ENCODE measurements around the gene GBP7.
A peak's percentile ranks its signal among the peaks of the same experiment; 100 is the strongest.

Gene GBP7

DNA sequence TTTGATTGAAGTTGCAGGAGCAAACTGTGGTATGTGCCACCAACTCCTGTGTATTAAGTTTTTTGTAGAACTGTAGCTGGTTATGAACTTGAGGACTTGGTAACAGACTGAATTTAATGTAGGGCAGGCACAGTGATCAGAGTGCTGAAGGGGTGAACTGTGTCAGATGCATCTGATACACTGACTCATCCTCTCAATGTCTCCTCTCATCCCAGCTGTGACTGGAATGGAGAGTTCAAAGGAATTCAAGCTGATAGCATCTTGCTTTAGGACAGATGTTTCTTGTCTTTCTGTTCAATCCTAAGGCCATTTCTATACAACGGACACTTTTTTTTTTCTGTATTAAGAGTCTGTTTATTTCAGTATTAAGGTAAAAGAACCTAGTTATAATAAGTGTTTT, 85.8 kb downstream of the GBP7 start:
- H2BK15ac ChIP-seq (replicated peaks; ENCODE audit: low read depth): no peak overlapping the region
- H4K8ac ChIP-seq (ENCODE audit: low read depth, low read length): no peak overlapping the region
- no peak overlapping the region for H3K23ac ChIP-seq (ENCODE audit: low read length)
- H3K27ac ChIP-seq (ENCODE audit: low read depth, low read length): no peak overlapping the region
- H2BK120ac ChIP-seq (ENCODE audit: low read depth, low read length): no peak overlapping the region
- no peaks in the 10 kb centered on the region for H3K36me3 ChIP-seq (ENCODE audit: control insufficient read depth, insufficient read depth, low read length)
- H3K4ac ChIP-seq (ENCODE audit: low read depth, low read length): no peak overlapping the region
- H3K79me2 ChIP-seq (ENCODE audit: control insufficient read depth, insufficient read depth, low read length): no peaks in the 10 kb centered on the region
- H2BK5ac ChIP-seq (ENCODE audit: low read length): no peak overlapping the region
- no CpG with 5 or more reads among the region's 1 CpG for WGBS (ENCODE audit: extremely low coverage, insufficient coverage, low lambda C conversion rate)
- no peak overlapping the region for H4K5ac ChIP-seq (ENCODE audit: low read length)
- no peak overlapping the region for H3K56ac ChIP-seq (ENCODE audit: low read length)
- no peaks in the 10 kb centered on the region for H3K27me3 ChIP-seq (ENCODE audit: insufficient read depth, low read length, poor library complexity)
- peak; percentile 22 for DNase-seq
- no peak overlapping the region for H2AK5ac ChIP-seq (ENCODE audit: low read length)
- no peak overlapping the region for H3K18ac ChIP-seq (ENCODE audit: low read length)
- H3K79me1 ChIP-seq (ENCODE audit: low read length): no peaks in the 10 kb centered on the region
- no peak overlapping the region for H3K9ac ChIP-seq (ENCODE audit: low read length)
- H3K4me3 ChIP-seq (ENCODE audit: low read length): no peak overlapping the region
- no peaks in the 10 kb centered on the region for H3K4me1 ChIP-seq (ENCODE audit: control insufficient read depth, low read depth, low read length)
- H3K4me2 ChIP-seq (ENCODE audit: low read length): no peak overlapping the region

DNA sequence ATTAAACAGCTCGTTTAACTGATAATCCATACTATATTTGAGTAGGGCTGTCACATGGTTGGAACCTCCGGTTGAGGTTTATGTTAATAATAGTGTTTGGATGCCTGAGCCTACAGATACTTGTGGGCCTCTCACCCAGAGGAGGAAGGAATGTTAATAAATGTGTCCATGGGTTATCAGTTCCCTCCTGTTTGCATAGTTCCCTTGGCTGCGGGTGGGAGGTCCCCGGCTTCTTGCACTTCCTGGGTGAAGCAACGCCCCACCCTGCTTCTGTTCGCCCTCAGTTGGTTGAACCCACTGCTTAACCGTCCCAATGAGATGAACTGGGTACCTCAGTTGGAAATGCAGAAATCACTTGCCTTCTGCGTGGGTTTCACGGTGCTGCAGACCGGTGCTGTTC, 87.2 kb downstream of the GBP7 start:
- DNase-seq: no peak
- no CpG with 5 or more reads among the region's 10 CpGs for WGBS (ENCODE audit: extremely low coverage, insufficient coverage, low lambda C conversion rate)
- no peak overlapping the region for H3K23ac ChIP-seq (ENCODE audit: low read length)
- H2BK120ac ChIP-seq (ENCODE audit: low read depth, low read length): no peak overlapping the region
- H4K5ac ChIP-seq (ENCODE audit: low read length): no peak overlapping the region
- H3K36me3 ChIP-seq (ENCODE audit: control insufficient read depth, insufficient read depth, low read length): no peaks in the 10 kb centered on the region
- no peak overlapping the region for H3K4me3 ChIP-seq (ENCODE audit: low read length)
- no peak overlapping the region for H4K8ac ChIP-seq (ENCODE audit: low read depth, low read length)
- H2AK5ac ChIP-seq (ENCODE audit: low read length): no peak overlapping the region
- no peak overlapping the region for H3K56ac ChIP-seq (ENCODE audit: low read length)
- no peak overlapping the region for H3K4me2 ChIP-seq (ENCODE audit: low read length)
- no peak overlapping the region for H3K18ac ChIP-seq (ENCODE audit: low read length)
- H2BK5ac ChIP-seq (ENCODE audit: low read length): no peak overlapping the region
- no peaks in the 10 kb centered on the region for H3K27me3 ChIP-seq (ENCODE audit: insufficient read depth, low read length, poor library complexity)
- H3K27ac ChIP-seq (ENCODE audit: low read depth, low read length): no peak overlapping the region
- no peak overlapping the region for H3K4ac ChIP-seq (ENCODE audit: low read depth, low read length)
- no peak overlapping the region for H2BK15ac ChIP-seq (replicated peaks; ENCODE audit: low read depth)
- H3K9ac ChIP-seq (ENCODE audit: low read length): no peak overlapping the region
- H3K79me2 ChIP-seq (ENCODE audit: control insufficient read depth, insufficient read depth, low read length): no peaks in the 10 kb centered on the region
- no peaks in the 10 kb centered on the region for H3K79me1 ChIP-seq (ENCODE audit: low read length)
- no peaks in the 10 kb centered on the region for H3K4me1 ChIP-seq (ENCODE audit: control insufficient read depth, low read depth, low read length)

DNA sequence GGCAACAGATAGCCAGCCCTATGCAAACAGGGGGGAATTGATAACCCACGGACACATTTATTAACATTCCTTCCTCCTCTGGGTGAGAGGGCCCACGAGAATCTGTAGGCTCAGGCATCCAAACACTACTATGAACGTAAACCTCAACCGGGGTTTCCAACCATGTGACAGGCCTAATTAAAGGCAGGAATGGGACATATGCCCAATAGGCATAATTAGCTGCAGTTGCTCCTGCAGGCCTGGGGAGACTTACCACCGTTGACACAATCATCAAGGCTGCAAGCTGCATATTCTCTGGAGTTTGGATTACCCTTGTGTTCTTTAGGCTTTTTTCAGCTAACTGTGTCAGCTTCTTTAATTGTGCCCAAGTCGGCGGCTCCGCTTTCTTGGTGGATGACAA, 88.6 kb downstream of the GBP7 start:
- Histone ChIP-seq H3K56ac (ENCODE audit: low read length) (no peak overlapping the region), H2BK5ac (ENCODE audit: low read length) (no peak overlapping the region), H3K4me2 (ENCODE audit: low read length) (no peak overlapping the region), H2BK15ac (replicated peaks; ENCODE audit: low read depth) (no peak overlapping the region), H3K79me2 (ENCODE audit: control insufficient read depth, insufficient read depth, low read length) (no peaks in the 10 kb centered on the region), H3K79me1 (ENCODE audit: low read length) (no peaks in the 10 kb centered on the region), H3K4me3 (ENCODE audit: low read length) (no peak overlapping the region), H2AK5ac (ENCODE audit: low read length) (no peak overlapping the region), H3K23ac (ENCODE audit: low read length) (no peak overlapping the region), H3K36me3 (ENCODE audit: control insufficient read depth, insufficient read depth, low read length) (no peaks in the 10 kb centered on the region), H3K9ac (ENCODE audit: low read length) (no peak overlapping the region), H3K18ac (ENCODE audit: low read length) (no peak overlapping the region), H3K27ac (ENCODE audit: low read depth, low read length) (no peak overlapping the region), H4K8ac (ENCODE audit: low read depth, low read length) (no peak overlapping the region), H3K4ac (ENCODE audit: low read depth, low read length) (no peak overlapping the region), H4K5ac (ENCODE audit: low read length) (no peak overlapping the region), H3K4me1 (ENCODE audit: control insufficient read depth, low read depth, low read length) (no peaks in the 10 kb centered on the region), H3K27me3 (ENCODE audit: insufficient read depth, low read length, poor library complexity) (no peaks in the 10 kb centered on the region), H2BK120ac (ENCODE audit: low read depth, low read length) (no peak overlapping the region)
- no CpG with 5 or more reads among the region's 8 CpGs for WGBS (ENCODE audit: extremely low coverage, insufficient coverage, low lambda C conversion rate)
- peak; percentile 6 for DNase-seq

- DNase-seq: peak; percentile 58
- H2BK5ac ChIP-seq (ENCODE audit: low read length): no peak overlapping the region
- H3K4me1 ChIP-seq (ENCODE audit: control insufficient read depth, low read depth, low read length): no peaks in the 10 kb centered on the region
- H3K4me2 ChIP-seq (ENCODE audit: low read length): no peak overlapping the region
- H4K8ac ChIP-seq (ENCODE audit: low read depth, low read length): no peak overlapping the region
- H4K5ac ChIP-seq (ENCODE audit: low read length): no peak overlapping the region
- H3K79me2 ChIP-seq (ENCODE audit: control insufficient read depth, insufficient read depth, low read length): no peaks in the 10 kb centered on the region
- no peak overlapping the region for H3K23ac ChIP-seq (ENCODE audit: low read length)
- no peaks in the 10 kb centered on the region for H3K79me1 ChIP-seq (ENCODE audit: low read length)
- no peak overlapping the region for H3K27ac ChIP-seq (ENCODE audit: low read depth, low read length)
- no peak overlapping the region for H3K9ac ChIP-seq (ENCODE audit: low read length)
- H3K36me3 ChIP-seq (ENCODE audit: control insufficient read depth, insufficient read depth, low read length): no peaks in the 10 kb centered on the region
- no peak overlapping the region for H2BK15ac ChIP-seq (replicated peaks; ENCODE audit: low read depth)
- no peak overlapping the region for H2AK5ac ChIP-seq (ENCODE audit: low read length)
- no peak overlapping the region for H3K56ac ChIP-seq (ENCODE audit: low read length)
- no peak overlapping the region for H3K4ac ChIP-seq (ENCODE audit: low read depth, low read length)
- H3K27me3 ChIP-seq (ENCODE audit: insufficient read depth, low read length, poor library complexity): no peaks in the 10 kb centered on the region
- H3K4me3 ChIP-seq (ENCODE audit: low read length): no peak overlapping the region
- no peak overlapping the region for H3K18ac ChIP-seq (ENCODE audit: low read length)
- H2BK120ac ChIP-seq (ENCODE audit: low read depth, low read length): no peak overlapping the region
Observed at GRCh38 chr1:89085781-89086180, 90.0 kb downstream of the GBP7 start.

All from mesendoderm (in vitro differentiated cells).